ENCODE data around the gene ARSH.
A peak's percentile ranks its signal among the peaks of the same experiment; 100 is the strongest.
"Not testable (repeated sequence)": the region's sequence is repeated elsewhere in the genome, so short reads cannot be mapped to it uniquely, and the experiment has no call there.

The ARSH gene, protein sequence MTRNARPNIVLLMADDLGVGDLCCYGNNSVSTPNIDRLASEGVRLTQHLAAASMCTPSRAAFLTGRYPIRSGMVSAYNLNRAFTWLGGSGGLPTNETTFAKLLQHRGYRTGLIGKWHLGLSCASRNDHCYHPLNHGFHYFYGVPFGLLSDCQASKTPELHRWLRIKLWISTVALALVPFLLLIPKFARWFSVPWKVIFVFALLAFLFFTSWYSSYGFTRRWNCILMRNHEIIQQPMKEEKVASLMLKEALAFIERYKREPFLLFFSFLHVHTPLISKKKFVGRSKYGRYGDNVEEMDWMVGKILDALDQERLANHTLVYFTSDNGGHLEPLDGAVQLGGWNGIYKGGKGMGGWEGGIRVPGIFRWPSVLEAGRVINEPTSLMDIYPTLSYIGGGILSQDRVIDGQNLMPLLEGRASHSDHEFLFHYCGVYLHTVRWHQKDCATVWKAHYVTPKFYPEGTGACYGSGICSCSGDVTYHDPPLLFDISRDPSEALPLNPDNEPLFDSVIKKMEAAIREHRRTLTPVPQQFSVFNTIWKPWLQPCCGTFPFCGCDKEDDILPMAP
- total RNA-seq, result 0 reads per million in 9 experiments

GRCh38 chrX:3006495-3006894, at the start of gene ARSH:
TSS of gene ARSH (plus strand) at chrX:3006546. CDS start at chrX:3006613, 67 bp downstream.
- DNase-seq (no peak), ATAC-seq (replicated peaks) (no peak)
- Mint-ChIP-seq H3K9me3 (no peaks in the 10 kb centered on the region), H3K36me3 (ENCODE audit: insufficient read depth) (no peaks in the 10 kb centered on the region), H3K4me1 (ENCODE audit: low read depth in 2 of 2) (no peaks in the 10 kb centered on the region), H3K27me3 (no peaks in the 10 kb centered on the region), H3K4me3 (no peak within 1 kb of the TSS), H3K27ac (no peak within 1 kb of the TSS)

DNA sequence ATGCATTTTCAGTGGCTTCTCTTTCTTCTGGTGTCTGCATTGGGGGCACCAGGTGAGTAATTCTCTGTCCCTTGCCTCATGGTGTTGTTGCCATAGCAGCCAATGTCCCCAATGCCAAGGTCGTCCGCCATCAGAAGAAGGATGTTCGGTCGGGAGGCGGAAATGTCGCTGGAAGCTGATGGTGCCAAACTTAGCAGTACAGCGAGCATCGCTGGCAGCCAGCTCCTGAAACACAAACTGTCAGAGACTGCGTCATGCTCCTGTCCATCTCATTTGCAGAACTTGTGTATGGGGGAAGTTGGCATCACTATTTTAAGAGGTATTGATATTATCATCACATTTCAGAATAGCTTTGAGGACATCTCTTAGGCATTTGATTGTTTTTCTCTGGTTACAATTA, 48.1 kb upstream of the ARSH start:
- Mint-ChIP-seq H3K27ac (no peak overlapping the region), H3K9me3 (no peaks in the 10 kb centered on the region), H3K4me3 (no peak overlapping the region), H3K27me3 (peaks cover 0 to 11% of the 10 kb centered on the region in 2 donors), H3K36me3 (ENCODE audit: insufficient read depth) (no peaks in the 10 kb centered on the region), H3K4me1 (ENCODE audit: low read depth in 2 of 2) (no peaks in the 10 kb centered on the region)
- ATAC-seq (replicated peaks) (no peak), DNase-seq (no peak)

DNA sequence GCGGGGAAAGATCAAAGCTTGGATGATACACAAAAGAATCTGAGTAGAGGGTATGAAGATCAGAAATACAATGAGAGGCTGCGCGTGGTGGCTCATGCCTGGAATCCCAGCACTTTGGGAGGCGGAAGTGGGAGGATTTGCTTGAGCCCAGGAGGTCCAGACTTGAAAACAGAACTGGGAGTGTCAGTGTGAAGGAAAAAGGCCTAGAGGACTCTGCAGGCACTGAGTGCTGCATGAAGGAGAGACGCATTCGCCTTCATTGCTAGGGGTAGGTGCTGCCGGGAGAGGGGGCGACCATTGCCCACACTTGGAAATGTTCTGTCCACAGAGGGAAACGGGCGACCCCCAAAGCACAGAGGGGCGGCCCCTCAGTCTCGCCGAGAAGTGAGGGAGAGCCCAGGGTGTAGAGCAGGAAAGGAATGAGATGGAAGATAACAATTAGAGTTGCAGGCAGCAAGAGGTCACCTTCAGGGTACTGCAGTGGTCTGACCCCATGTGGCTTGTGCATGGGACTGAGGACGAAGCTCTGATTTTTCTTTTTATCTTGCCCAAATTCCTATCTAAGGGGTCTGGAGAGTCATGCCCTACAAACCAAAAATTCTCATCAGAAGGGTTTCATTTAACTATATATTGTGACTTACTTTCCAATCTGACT, 45.4 kb upstream of the ARSH start:
- DNase-seq, result no peak
- no peaks in the 10 kb centered on the region for H3K36me3 Mint-ChIP-seq (ENCODE audit: insufficient read depth)
- no peaks in the 10 kb centered on the region for H3K9me3 Mint-ChIP-seq
- H3K4me1 Mint-ChIP-seq (ENCODE audit: low read depth in 2 of 2), result no peaks in the 10 kb centered on the region
- no peak overlapping the region for H3K27ac Mint-ChIP-seq
- H3K4me3 Mint-ChIP-seq, result no peak overlapping the region
- no peak for ATAC-seq (replicated peaks)
- peaks cover 0 to 3% of the 10 kb centered on the region in 2 donors for H3K27me3 Mint-ChIP-seq

GRCh38 chrX:2962381-2962780, 44.0 kb upstream of the ARSH start:
- H3K27ac Mint-ChIP-seq, result no peak overlapping the region
- no peak overlapping the region for H3K4me3 Mint-ChIP-seq
- DNase-seq (no peak), ATAC-seq (replicated peaks) (no peak)
- H3K4me1 Mint-ChIP-seq (ENCODE audit: low read depth in 2 of 2), result no peaks in the 10 kb centered on the region
- H3K9me3 Mint-ChIP-seq, result no peaks in the 10 kb centered on the region
- no peaks in the 10 kb centered on the region for H3K36me3 Mint-ChIP-seq (ENCODE audit: insufficient read depth)
- no peaks in the 10 kb centered on the region for H3K27me3 Mint-ChIP-seq

DNA sequence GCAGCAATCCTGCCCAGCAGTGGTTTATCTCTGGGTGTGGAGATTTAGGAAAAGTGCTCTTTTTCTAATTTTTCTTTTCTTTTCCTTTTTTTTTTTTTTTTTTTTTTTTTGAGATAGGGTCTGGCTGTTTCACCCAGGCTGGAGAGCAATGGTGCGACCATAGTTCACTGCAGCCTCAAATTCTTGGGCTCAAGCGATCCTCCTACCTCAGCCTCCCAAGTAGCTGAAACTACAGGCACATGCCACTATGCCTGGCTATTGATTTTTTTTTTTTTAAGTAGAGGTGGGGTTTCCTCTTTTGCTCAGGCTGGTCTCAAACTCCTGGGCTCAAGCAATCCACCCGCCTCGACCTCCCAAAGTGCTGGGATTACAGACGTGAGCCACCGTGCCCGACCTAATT, 42.9 kb upstream of the ARSH start:
- H3K4me1 Mint-ChIP-seq (ENCODE audit: low read depth in 2 of 2); H3K27me3 Mint-ChIP-seq; DNase-seq; H3K36me3 Mint-ChIP-seq (ENCODE audit: insufficient read depth); ATAC-seq (replicated peaks); H3K9me3 Mint-ChIP-seq; H3K4me3 Mint-ChIP-seq; H3K27ac Mint-ChIP-seq: not testable (repeated sequence)

GRCh38 chrX:2963992-2964794, 42.2 kb upstream of the ARSH start:
- not testable (repeated sequence) for DNase-seq; ATAC-seq (replicated peaks); H3K36me3 Mint-ChIP-seq (ENCODE audit: insufficient read depth); H3K27me3 Mint-ChIP-seq; H3K4me1 Mint-ChIP-seq (ENCODE audit: low read depth in 2 of 2); H3K4me3 Mint-ChIP-seq; H3K27ac Mint-ChIP-seq; H3K9me3 Mint-ChIP-seq

DNA sequence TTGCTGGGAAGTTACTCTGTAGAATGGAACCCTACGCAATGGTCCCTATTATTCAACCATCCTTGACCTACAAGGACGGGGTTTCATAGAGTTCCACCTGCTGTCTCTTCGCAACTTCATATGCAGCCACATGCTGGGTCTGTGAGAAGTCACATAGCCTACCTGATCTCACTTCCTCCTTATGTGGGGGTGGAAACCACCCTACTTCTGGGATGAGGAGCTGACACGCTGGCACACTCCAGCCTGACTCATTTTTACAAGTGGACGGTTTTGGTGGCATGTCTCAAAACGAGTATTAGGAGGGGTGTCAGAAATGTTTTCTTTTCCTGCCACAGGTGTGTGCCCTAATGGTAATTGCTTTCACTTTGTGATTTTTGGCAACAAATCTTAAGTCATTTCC, 40.4 kb upstream of the ARSH start:
- ATAC-seq (replicated peaks) (no peak), DNase-seq (no peak)
- Mint-ChIP-seq H3K4me1 (ENCODE audit: low read depth in 2 of 2) (peaks cover 0 to 4% of the 10 kb centered on the region in 2 donors), H3K27me3 (peaks cover 5 to 7% of the 10 kb centered on the region in 2 donors), H3K36me3 (ENCODE audit: insufficient read depth) (no peaks in the 10 kb centered on the region), H3K9me3 (no peaks in the 10 kb centered on the region), H3K27ac (no peak overlapping the region), H3K4me3 (no peak overlapping the region)

DNA sequence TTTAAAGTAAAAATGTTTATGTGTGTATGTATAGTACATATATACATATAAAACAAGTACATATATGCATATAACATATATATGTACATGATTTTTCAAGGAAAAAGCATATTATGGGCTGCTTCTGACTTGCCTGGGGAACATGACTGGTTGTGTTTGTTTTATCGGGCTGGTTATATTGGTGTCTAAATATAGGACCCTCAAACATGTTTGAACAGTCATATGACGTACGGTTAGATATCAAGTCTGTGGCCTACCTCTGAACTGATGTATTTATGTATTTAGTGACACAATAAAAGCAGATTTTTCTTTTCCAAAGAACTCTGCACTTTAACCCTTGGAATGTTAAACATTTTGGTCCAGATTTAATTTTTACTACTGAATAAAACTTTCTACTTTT, 39.3 kb upstream of the ARSH start:
- H3K36me3 Mint-ChIP-seq (ENCODE audit: insufficient read depth), result no peaks in the 10 kb centered on the region
- no peak overlapping the region for H3K4me3 Mint-ChIP-seq
- H3K4me1 Mint-ChIP-seq (ENCODE audit: low read depth in 2 of 2), result peaks cover 0 to 4% of the 10 kb centered on the region in 2 donors
- H3K9me3 Mint-ChIP-seq, result no peaks in the 10 kb centered on the region
- peak overlapping the region in 1 of 2 donors; percentile 49 for H3K27ac Mint-ChIP-seq
- no peak for DNase-seq
- H3K27me3 Mint-ChIP-seq, result peaks cover 5 to 7% of the 10 kb centered on the region in 2 donors
- no peak for ATAC-seq (replicated peaks)

- Mint-ChIP-seq H3K27me3 (peaks cover 5 to 7% of the 10 kb centered on the region in 2 donors), H3K9me3 (no peaks in the 10 kb centered on the region), H3K4me1 (ENCODE audit: low read depth in 2 of 2) (peaks cover 0 to 4% of the 10 kb centered on the region in 2 donors), H3K36me3 (ENCODE audit: insufficient read depth) (no peaks in the 10 kb centered on the region), H3K4me3 (no peak overlapping the region), H3K27ac (peak overlapping the region in 1 of 2 donors; percentile 49)
- ATAC-seq (replicated peaks), result no peak
- no peak for DNase-seq
These were observed 38.8 kb upstream of the ARSH start for GRCh38 chrX:2967584-2967983.

- H3K4me1 Mint-ChIP-seq (ENCODE audit: low read depth in 2 of 2), result peaks cover 0 to 4% of the 10 kb centered on the region in 2 donors
- no peaks in the 10 kb centered on the region for H3K36me3 Mint-ChIP-seq (ENCODE audit: insufficient read depth)
- peak; percentile 66 for ATAC-seq (replicated peaks)
- H3K4me3 Mint-ChIP-seq, result peak overlapping the region; percentile 45 to 59
- no peak overlapping the region for H3K27ac Mint-ChIP-seq
- H3K27me3 Mint-ChIP-seq, result peaks cover 5 to 7% of the 10 kb centered on the region in 2 donors
- DNase-seq, result no peak
- H3K9me3 Mint-ChIP-seq, result no peaks in the 10 kb centered on the region
These were observed 38.1 kb upstream of the ARSH start for GRCh38 chrX:2967998-2968909.

GRCh38 chrX:2969021-2969420, 37.3 kb upstream of the ARSH start:
- ATAC-seq (replicated peaks) (no peak), DNase-seq (no peak)
- peaks cover 0 to 4% of the 10 kb centered on the region in 2 donors for H3K4me1 Mint-ChIP-seq (ENCODE audit: low read depth in 2 of 2)
- H3K4me3 Mint-ChIP-seq, result peak overlapping the region in 1 of 2 donors; percentile 59
- no peak overlapping the region for H3K27ac Mint-ChIP-seq
- peaks cover 5 to 7% of the 10 kb centered on the region in 2 donors for H3K27me3 Mint-ChIP-seq
- H3K9me3 Mint-ChIP-seq, result no peaks in the 10 kb centered on the region
- no peaks in the 10 kb centered on the region for H3K36me3 Mint-ChIP-seq (ENCODE audit: insufficient read depth)

DNA sequence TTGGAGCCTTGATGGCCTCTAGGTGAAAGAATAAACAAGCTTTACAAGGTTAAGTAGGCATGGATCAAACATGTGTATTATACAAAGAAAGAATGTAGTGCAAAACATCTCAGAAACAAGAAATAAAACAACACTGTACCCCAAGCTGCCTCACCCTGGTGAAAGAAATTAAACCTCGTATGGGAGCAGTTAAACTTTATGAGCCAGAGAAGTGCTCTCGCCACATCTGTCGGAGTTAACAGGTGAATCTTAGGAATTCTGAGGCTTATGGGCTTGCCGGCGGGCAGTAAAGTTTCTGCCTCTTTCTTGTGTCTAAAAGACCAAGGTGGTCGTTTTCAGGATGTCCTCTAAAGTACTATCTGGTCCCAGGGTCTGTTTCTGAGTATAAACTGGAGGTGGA, 34.0 kb upstream of the ARSH start:
- H3K4me3 Mint-ChIP-seq, result no peak overlapping the region
- no peak for ATAC-seq (replicated peaks)

More for the DNA sequence above, 34.0 kb upstream of the ARSH start:
- Mint-ChIP-seq H3K27me3 (peaks cover 5 to 7% of the 10 kb centered on the region in 2 donors), H3K4me1 (ENCODE audit: low read depth in 2 of 2) (peaks cover 0 to 4% of the 10 kb centered on the region in 2 donors), H3K36me3 (ENCODE audit: insufficient read depth) (no peaks in the 10 kb centered on the region), H3K9me3 (no peaks in the 10 kb centered on the region), H3K27ac (no peak overlapping the region)
- DNase-seq, result no peak

Data from effector memory CD8-positive, alpha-beta T cell (primary cell).